Stimulated activated naive CD8-positive, alpha-beta T cell treated with anti-CD3 and anti-CD28 coated beads, Interleukin-15, Interleukin-2, amounts not matched to agents 100 ng/mL and 50 ng/mL, for 24 hours (primary cell): ENCODE results near the gene MIF.
"Not testable (repeated sequence)": the region's sequence is repeated elsewhere in the genome, so short reads cannot be mapped to it uniquely, and the experiment has no call there.

Experiments
- H3K27ac Mint-ChIP-seq: one replicate; pipeline ENCODE4 v1.8.0; 2021; ENCODE audit warnings: mild to moderate bottlenecking, mixed read lengths
- H3K27me3 Mint-ChIP-seq: one replicate; pipeline ENCODE4 v1.8.0; 2021; ENCODE audit warnings: mixed read lengths
- H3K36me3 Mint-ChIP-seq: one replicate; pipeline ENCODE4 v1.8.0; 2021; ENCODE audit warnings: low read depth, mixed read lengths
- H3K4me1 Mint-ChIP-seq: one replicate; pipeline ENCODE4 v1.8.0; 2021; ENCODE audit warnings: low read depth, mixed read lengths
- H3K4me3 Mint-ChIP-seq: one replicate; pipeline ENCODE4 v1.8.0; 2021; ENCODE audit warnings: mild to moderate bottlenecking, mixed read lengths
- H3K9me3 Mint-ChIP-seq: one replicate; pipeline ENCODE4 v1.8.0; 2021; ENCODE audit warnings: mixed read lengths

Gene MIF

GRCh38 chr22:23860187-23860586 is 34.0 kb upstream of the MIF start:
- H3K9me3 Mint-ChIP-seq, H3K4me3 Mint-ChIP-seq, H3K27ac Mint-ChIP-seq, H3K36me3 Mint-ChIP-seq, H3K27me3 Mint-ChIP-seq: not testable (repeated sequence)
- H3K4me1 Mint-ChIP-seq, result peaks cover 22% of the 10 kb centered on the region

GRCh38 chr22:23862103-23862502 is 32.1 kb upstream of the MIF start:
- peaks cover 13% of the 10 kb centered on the region for H3K4me1 Mint-ChIP-seq
- H3K27ac Mint-ChIP-seq, result no peak overlapping the region

GRCh38 chr22:23864499-23865154 is 29.6 kb upstream of the MIF start:
- H3K4me3 Mint-ChIP-seq, H3K36me3 Mint-ChIP-seq, H3K27ac Mint-ChIP-seq, H3K4me1 Mint-ChIP-seq, H3K9me3 Mint-ChIP-seq, H3K27me3 Mint-ChIP-seq: not testable (repeated sequence)

More at GRCh38 chr22:23862103-23862502, 32.1 kb upstream of the MIF start:
- Mint-ChIP-seq H3K4me3 (no peak overlapping the region), H3K9me3 (no peaks in the 10 kb centered on the region), H3K27me3 (no peaks in the 10 kb centered on the region), H3K36me3 (no peaks in the 10 kb centered on the region)

- no peak overlapping the region for H3K4me3 Mint-ChIP-seq
- H3K27me3 Mint-ChIP-seq, result no peaks in the 10 kb centered on the region
- H3K36me3 Mint-ChIP-seq, result no peaks in the 10 kb centered on the region
- no peaks in the 10 kb centered on the region for H3K4me1 Mint-ChIP-seq
- no peaks in the 10 kb centered on the region for H3K9me3 Mint-ChIP-seq
- H3K27ac Mint-ChIP-seq, result no peak overlapping the region
Observed at GRCh38 chr22:23868580-23868979, 25.6 kb upstream of the MIF start.

GRCh38 chr22:23874871-23875270 is 19.3 kb upstream of the MIF start:
- Mint-ChIP-seq H3K4me3 (no peak overlapping the region), H3K36me3 (no peaks in the 10 kb centered on the region), H3K4me1 (no peaks in the 10 kb centered on the region), H3K27me3 (no peaks in the 10 kb centered on the region), H3K9me3 (no peaks in the 10 kb centered on the region), H3K27ac (no peak overlapping the region)

GRCh38 chr22:23875801-23876200 is 18.4 kb upstream of the MIF start:
- Mint-ChIP-seq H3K4me1 (no peaks in the 10 kb centered on the region), H3K36me3 (no peaks in the 10 kb centered on the region), H3K4me3 (no peak overlapping the region), H3K9me3 (no peaks in the 10 kb centered on the region), H3K27ac (no peak overlapping the region), H3K27me3 (no peaks in the 10 kb centered on the region)

GRCh38 chr22:23877566-23877965 is 16.6 kb upstream of the MIF start:
- no peak overlapping the region for H3K4me3 Mint-ChIP-seq
- H3K27me3 Mint-ChIP-seq, result no peaks in the 10 kb centered on the region
- H3K9me3 Mint-ChIP-seq, result no peaks in the 10 kb centered on the region
- peaks cover 6% of the 10 kb centered on the region for H3K36me3 Mint-ChIP-seq
- no peaks in the 10 kb centered on the region for H3K4me1 Mint-ChIP-seq
- H3K27ac Mint-ChIP-seq, result no peak overlapping the region

- Mint-ChIP-seq H3K9me3 (no peaks in the 10 kb centered on the region), H3K27ac (no peak overlapping the region), H3K4me1 (no peaks in the 10 kb centered on the region), H3K36me3 (peaks cover 6% of the 10 kb centered on the region), H3K4me3 (no peak overlapping the region), H3K27me3 (no peaks in the 10 kb centered on the region)
Observed at GRCh38 chr22:23878219-23878618, 16.0 kb upstream of the MIF start.

- no peaks in the 10 kb centered on the region for H3K9me3 Mint-ChIP-seq
- H3K27ac Mint-ChIP-seq, result no peak overlapping the region
- H3K27me3 Mint-ChIP-seq, result no peaks in the 10 kb centered on the region
- H3K36me3 Mint-ChIP-seq, result peaks cover 6% of the 10 kb centered on the region
- H3K4me3 Mint-ChIP-seq, result no peak overlapping the region
- H3K4me1 Mint-ChIP-seq, result no peaks in the 10 kb centered on the region
Observed at GRCh38 chr22:23882370-23882769, 11.8 kb upstream of the MIF start.

GRCh38 chr22:23883658-23884057 is 10.5 kb upstream of the MIF start:
- Mint-ChIP-seq H3K9me3 (no peaks in the 10 kb centered on the region), H3K27ac (no peak overlapping the region), H3K4me3 (no peak overlapping the region), H3K4me1 (no peaks in the 10 kb centered on the region), H3K36me3 (peaks cover 6% of the 10 kb centered on the region), H3K27me3 (no peaks in the 10 kb centered on the region)

- Mint-ChIP-seq H3K4me3 (no peak overlapping the region), H3K27me3 (no peaks in the 10 kb centered on the region), H3K4me1 (no peaks in the 10 kb centered on the region), H3K36me3 (peaks cover 6% of the 10 kb centered on the region), H3K27ac (no peak overlapping the region), H3K9me3 (no peaks in the 10 kb centered on the region)
Observed at GRCh38 chr22:23884140-23884539, 10.0 kb upstream of the MIF start.

- peaks cover 12% of the 10 kb centered on the region for H3K4me1 Mint-ChIP-seq
- no peak overlapping the region for H3K4me3 Mint-ChIP-seq
- H3K27ac Mint-ChIP-seq, result no peak overlapping the region
- H3K9me3 Mint-ChIP-seq, result no peaks in the 10 kb centered on the region
- no peaks in the 10 kb centered on the region for H3K36me3 Mint-ChIP-seq
- H3K27me3 Mint-ChIP-seq, result no peaks in the 10 kb centered on the region
Observed at GRCh38 chr22:23888615-23889401, 5.4 kb upstream of the MIF start.

- H3K36me3 Mint-ChIP-seq, result no peaks in the 10 kb centered on the region
- no peak overlapping the region for H3K4me3 Mint-ChIP-seq
- H3K27me3 Mint-ChIP-seq, result no peaks in the 10 kb centered on the region
- no peak overlapping the region for H3K27ac Mint-ChIP-seq
- no peaks in the 10 kb centered on the region for H3K9me3 Mint-ChIP-seq
- peaks cover 13% of the 10 kb centered on the region for H3K4me1 Mint-ChIP-seq
Observed at GRCh38 chr22:23889620-23890019, 4.6 kb upstream of the MIF start.

- H3K4me3 Mint-ChIP-seq, result no peak overlapping the region
- no peak overlapping the region for H3K27ac Mint-ChIP-seq
- H3K4me1 Mint-ChIP-seq, result peaks cover 24% of the 10 kb centered on the region
- no peaks in the 10 kb centered on the region for H3K27me3 Mint-ChIP-seq
- no peaks in the 10 kb centered on the region for H3K9me3 Mint-ChIP-seq
- H3K36me3 Mint-ChIP-seq, result peaks cover 18% of the 10 kb centered on the region
Observed at GRCh38 chr22:23891726-23892125, 2.5 kb upstream of the MIF start.

- peaks cover 27% of the 10 kb centered on the region for H3K4me1 Mint-ChIP-seq
- no peak overlapping the region for H3K4me3 Mint-ChIP-seq
- H3K36me3 Mint-ChIP-seq, result peaks cover 22% of the 10 kb centered on the region
- no peaks in the 10 kb centered on the region for H3K9me3 Mint-ChIP-seq
- H3K27me3 Mint-ChIP-seq, result no peaks in the 10 kb centered on the region
- no peak overlapping the region for H3K27ac Mint-ChIP-seq
Observed at GRCh38 chr22:23892130-23892529, 2.1 kb upstream of the MIF start.

- Mint-ChIP-seq H3K4me3 (peak overlapping the region; percentile 92), H3K27me3 (no peaks in the 10 kb centered on the region), H3K4me1 (peaks cover 29% of the 10 kb centered on the region), H3K36me3 (peaks cover 28% of the 10 kb centered on the region), H3K9me3 (no peaks in the 10 kb centered on the region), H3K27ac (peak overlapping the region; percentile 98)
Observed at GRCh38 chr22:23892706-23893105, 1.5 kb upstream of the MIF start.
